Left renal cortex interstitium (tissue), 4 donors: Measurements from ENCODE around the gene SOD3. TPM values are rescaled to one million over a fixed set of nuclear protein-coding genes. Genes with fewer than 3 reads are reported as not detected.

Experiments
- DNase-seq, 4 donors: peaks; one replicate each; pipeline ENCODE4 v3.0.0-alpha.2; 2013; ENCODE audit warnings: low read depth in 4 of 4, low spot score in 2 of 4, missing footprints in 1 of 4
- polyA plus RNA-seq, 4 donors: library from polyadenylated mRNA; unstranded; fragments of 120-200 nt; gene quantifications; one replicate each; pipeline ENCODE4 v1.2.1, GENCODE V29; 2013; ENCODE audit not compliant: insufficient read length in 4 of 4

The SOD3 gene
- polyA plus RNA-seq, 4 donors, result 10.8 to 15.9 (median 13.9) TPM

DNA sequence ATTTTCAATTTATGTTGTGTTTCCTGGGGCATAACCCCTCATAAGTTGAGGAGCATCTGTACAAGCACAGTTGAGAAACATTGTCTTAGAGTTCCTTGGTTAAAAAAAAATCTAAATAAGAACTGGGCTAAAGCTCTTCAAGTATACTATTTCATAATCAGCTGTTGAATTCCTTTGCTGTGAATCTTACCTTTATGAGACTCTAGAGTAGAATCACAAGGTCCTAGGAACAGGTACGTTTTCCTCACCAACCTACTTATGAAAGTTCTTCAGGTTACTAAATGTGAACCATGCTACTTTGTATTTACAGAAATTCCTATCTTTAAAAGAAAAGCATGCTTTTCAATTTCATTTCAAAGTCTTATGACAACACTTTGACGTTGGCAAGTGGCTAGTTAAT, 20.9 kb upstream of the SOD3 start:
- DNase-seq, result no peak

DNA sequence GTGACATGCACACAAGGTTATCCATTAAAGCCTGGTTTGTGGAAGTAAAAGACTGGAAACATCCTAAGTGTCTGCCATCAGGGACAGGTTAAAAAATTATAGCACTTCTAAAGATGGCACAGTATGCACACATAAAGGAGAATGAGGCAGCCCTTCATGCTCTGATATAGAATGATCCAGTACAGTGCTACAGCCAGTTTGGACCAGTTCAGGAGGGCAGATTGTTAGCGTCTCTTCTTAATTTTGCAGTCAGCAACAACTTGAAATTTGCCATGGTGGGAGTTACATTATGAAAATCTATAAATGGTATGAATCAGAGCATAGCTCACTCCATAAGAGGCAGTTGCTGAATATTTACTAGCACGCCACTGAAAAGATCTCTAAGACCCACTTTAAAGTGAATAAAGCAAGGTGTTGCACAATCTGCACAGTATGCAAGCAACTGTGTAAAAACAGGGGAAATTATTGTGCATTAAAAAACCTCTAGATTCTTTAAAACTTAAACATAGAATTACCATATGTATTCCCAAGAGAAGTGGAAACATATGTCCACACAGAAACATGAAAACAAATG, 20.3 kb upstream of the SOD3 start:
- DNase-seq, result no peak

DNA sequence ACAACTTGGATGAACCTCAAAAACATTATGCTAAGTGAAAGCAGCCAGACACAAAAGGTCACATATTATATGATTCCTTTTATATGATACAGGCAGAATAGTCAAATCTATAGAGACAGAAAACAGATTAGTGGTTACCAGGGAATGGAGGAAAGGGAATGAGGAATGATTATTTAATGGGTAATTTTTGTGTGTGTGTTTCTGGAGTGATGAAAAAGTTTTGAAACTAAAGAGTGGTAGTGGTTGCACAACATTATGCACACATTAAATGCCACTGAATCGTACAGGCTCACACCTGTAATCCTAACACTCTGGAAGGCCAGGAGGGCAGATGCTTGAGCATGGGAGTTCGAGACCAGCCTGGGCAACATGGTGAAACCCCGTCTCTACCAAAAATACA, 19.6 kb upstream of the SOD3 start:
- no peak for DNase-seq

DNA sequence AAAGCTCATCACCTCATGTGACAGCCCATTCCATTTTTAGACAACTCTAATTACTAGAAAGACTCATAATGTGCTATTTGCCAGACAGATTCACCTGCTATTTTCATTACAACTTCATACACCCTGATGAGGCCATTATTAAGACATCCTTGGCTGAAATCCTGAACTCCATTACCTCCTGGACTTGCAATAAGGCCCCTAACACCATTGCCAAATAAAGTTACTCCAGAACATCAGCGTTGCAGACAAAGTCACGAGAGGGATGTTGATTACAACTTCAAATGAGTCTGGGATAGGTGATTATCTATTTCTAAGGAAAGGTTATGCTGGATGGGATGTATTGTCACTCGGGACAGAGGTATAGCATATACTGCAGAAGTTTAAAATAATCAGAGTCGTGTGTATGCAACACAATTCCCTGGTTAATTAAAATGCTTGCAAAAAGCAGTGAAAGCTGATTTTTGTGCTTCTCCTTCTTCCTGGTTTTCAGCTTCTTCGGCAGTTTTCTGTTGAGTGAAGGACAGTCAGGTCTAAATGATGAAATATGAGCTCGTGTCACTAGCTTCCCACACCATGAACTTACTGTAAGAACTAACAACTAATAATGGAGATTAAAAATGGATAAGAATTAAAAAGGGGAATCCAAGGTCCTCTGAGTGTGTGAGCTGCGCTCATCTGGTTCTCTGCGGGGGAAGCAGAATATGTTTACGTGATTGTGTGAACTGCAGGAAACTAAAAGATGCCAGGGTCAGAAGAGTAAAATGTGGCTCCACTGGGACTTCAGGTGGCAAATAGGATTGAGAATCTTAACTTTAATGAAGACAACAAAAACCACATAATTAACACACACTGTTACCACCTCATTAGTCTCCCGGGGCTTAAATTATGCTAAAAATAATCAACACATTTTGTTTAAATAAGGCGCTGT, 17.6 kb upstream of the SOD3 start:
- DNase-seq, result no peak

- DNase-seq, result no peak
These were observed 16.7 kb upstream of the SOD3 start for GRCh38 chr4:24778464-24779225.

GRCh38 chr4:24780936-24781495, 14.4 kb upstream of the SOD3 start:
- no peak for DNase-seq

GRCh38 chr4:24781999-24782745, 13.2 kb upstream of the SOD3 start:
- DNase-seq, result no peak

- DNase-seq, result no peak
These were observed 11.9 kb upstream of the SOD3 start for GRCh38 chr4:24783506-24783905.

DNA sequence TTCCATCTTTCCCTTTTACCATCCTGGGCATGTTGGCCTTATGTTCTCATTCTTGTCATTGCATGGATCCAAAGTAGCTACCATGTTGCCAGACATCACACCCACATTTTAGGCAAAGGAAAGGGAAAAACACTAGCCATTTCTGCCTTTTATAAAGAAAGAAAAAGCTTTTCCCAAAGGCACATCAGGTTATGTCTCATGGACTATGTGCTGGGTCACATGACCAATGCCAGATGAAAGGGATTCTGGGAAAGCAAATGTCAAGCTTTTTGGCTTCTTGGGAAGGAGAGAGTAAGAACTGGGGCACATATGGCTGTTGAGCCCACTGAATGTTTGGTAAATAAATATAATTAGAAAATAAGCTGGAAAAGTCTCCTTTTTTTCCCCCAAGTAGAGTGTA, 4.3 kb upstream of the SOD3 start:
- no peak for DNase-seq

GRCh38 chr4:24792552-24792951, 2.8 kb upstream of the SOD3 start:
- no peak for DNase-seq

DNA sequence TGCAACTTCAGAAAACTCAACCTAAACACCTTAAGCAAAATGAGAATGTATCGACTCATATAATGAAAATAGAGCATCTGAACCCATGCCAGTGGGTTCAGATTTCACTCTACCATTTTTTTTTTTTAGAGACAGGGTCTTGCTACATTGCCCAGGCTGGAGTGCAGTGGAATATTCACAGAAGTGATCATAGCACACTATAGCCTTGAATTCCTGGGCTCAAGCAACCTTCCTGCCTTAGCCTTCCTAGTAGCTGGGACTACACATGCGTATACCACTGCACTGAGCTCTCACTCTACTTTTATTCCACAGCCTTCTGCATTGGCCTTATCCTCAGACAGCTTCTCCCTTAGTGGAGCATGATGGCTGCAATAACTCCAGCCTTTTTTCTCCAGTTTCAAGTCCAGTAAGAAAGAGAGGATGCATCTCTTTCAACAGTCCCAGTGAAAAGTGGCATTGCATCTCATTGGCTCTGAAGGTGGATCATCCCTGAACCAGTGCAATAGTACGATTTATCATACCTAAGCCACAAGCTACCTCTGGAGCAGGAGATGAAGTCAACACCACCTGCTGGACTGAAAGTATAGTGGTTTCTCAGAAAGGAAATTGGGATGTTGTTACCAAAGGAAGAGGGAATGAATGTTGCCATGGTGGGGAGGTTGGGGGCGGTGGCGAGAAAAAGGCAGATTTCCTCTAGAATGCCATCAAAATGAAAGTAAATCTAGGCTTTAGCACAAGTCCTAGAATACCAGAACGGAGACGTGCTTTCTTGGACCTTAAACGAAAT, 2.0 kb upstream of the SOD3 start:
- DNase-seq, result no peak

DNA sequence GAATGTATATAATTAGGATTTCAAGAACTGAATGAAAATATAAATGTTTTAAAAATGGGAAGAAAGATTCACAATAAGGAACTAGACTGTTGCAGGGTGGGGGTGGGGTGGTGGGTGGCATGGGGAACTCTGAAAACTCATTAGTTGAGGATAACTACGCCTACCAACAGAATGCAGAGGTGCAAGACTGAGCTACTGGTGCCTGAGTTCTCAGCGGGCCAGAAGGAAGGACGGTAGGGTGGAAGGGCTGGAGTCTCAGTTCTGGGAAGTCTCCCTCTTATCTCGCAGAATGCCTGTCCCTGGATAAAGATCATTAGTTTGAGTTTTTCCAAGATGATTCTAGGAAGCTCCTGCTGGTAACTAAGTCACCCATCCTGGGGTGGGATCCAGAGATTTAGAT, 1.3 kb upstream of the SOD3 start:
- no peak for DNase-seq

DNA sequence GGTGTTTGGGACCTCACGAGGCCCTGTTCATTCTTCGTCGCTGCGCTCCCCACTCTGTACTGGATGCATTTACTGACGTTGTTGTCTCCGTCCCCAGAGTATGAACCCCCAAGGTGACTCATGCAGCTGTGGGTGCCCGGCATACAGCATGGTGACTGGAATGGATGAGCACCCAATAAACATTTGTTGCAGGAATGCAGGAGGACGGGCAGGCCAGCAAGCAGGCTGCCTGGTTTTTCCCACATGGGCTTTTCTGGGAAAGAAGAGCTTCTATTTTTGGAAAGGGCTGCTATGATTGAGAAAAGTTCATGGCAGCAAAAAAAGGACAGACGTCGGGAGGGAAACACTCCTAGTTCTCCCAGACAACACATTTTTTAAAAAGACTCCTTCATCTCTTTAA, 893 bp upstream of the SOD3 start:
- no peak for DNase-seq

GRCh38 chr4:24795666-24796381, 451 bp downstream of the SOD3 start:
- DNase-seq, result no peak

GRCh38 chr4:24796620-24797019, 1.2 kb downstream of the SOD3 start:
- DNase-seq, result no peak

- DNase-seq, result no peak
These were observed 2.8 kb downstream of the SOD3 start for GRCh38 chr4:24798036-24798610.

GRCh38 chr4:24799196-24799543, 3.8 kb downstream of the SOD3 start:
- no peak for DNase-seq

DNA sequence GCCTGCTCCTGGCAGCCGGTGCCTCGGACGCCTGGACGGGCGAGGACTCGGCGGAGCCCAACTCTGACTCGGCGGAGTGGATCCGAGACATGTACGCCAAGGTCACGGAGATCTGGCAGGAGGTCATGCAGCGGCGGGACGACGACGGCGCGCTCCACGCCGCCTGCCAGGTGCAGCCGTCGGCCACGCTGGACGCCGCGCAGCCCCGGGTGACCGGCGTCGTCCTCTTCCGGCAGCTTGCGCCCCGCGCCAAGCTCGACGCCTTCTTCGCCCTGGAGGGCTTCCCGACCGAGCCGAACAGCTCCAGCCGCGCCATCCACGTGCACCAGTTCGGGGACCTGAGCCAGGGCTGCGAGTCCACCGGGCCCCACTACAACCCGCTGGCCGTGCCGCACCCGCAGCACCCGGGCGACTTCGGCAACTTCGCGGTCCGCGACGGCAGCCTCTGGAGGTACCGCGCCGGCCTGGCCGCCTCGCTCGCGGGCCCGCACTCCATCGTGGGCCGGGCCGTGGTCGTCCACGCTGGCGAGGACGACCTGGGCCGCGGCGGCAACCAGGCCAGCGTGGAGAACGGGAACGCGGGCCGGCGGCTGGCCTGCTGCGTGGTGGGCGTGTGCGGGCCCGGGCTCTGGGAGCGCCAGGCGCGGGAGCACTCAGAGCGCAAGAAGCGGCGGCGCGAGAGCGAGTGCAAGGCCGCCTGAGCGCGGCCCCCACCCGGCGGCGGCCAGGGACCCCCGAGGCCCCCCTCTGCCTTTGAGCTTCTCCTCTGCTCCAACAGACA, 4.4 kb downstream of the SOD3 start:
- DNase-seq, result no peak
